Measurements from ENCODE around the gene GALNT18. TPM values are rescaled to one million over a fixed set of nuclear protein-coding genes. Genes with fewer than 3 reads are reported as not detected.

Gene GALNT18
- total RNA-seq, 1 experiment from 2014 or later, result 14.1 TPM

DNA sequence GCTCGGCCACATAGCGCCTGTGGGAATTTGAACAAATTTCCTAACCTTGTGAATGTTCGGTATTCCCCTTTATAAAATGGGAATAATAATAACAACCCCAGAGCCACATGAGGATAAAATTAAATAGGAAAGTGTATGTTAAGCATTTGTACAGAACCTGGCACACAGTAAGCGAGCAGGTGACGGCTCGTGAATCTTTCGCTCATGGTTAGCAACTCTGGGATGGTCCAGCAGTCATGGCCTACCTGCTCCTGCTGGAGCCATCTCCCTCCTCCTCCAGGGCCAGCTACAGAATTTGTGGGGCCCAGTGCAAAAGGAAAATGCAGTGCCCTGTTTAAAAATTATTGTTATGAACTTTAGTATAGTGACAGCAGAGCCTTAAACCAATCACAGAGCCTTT, 180.3 kb downstream of the GALNT18 start:
- Mint-ChIP-seq H3K27me3 (ENCODE audit: insufficient read depth, unreplicated experiment) (no peaks in the 10 kb centered on the region), H3K9me3 (ENCODE audit: unreplicated experiment) (no peaks in the 10 kb centered on the region), H3K36me3 (ENCODE audit: insufficient read depth, unreplicated experiment) (peaks cover 4% of the 10 kb centered on the region), H3K4me3 (ENCODE audit: unreplicated experiment) (no peak overlapping the region), H3K4me1 (ENCODE audit: insufficient read depth, unreplicated experiment) (peaks cover 18% of the 10 kb centered on the region), H3K27ac (ENCODE audit: low read depth, unreplicated experiment) (no peak overlapping the region)
- ChIA-PET CTCF (interaction anchor here (0.7 kb wide), 1 partner anchor 39 kb away, joined by 3 read pairs; no protein-coding TSS in a partner anchor), POLR2A (no interaction called here)
- no peak for DNase-seq (ENCODE audit: unreplicated experiment)
- intact Hi-C loops (cut with micrococcal nuclease), result no loop called here
- TF ChIP-seq, protein P1, sequence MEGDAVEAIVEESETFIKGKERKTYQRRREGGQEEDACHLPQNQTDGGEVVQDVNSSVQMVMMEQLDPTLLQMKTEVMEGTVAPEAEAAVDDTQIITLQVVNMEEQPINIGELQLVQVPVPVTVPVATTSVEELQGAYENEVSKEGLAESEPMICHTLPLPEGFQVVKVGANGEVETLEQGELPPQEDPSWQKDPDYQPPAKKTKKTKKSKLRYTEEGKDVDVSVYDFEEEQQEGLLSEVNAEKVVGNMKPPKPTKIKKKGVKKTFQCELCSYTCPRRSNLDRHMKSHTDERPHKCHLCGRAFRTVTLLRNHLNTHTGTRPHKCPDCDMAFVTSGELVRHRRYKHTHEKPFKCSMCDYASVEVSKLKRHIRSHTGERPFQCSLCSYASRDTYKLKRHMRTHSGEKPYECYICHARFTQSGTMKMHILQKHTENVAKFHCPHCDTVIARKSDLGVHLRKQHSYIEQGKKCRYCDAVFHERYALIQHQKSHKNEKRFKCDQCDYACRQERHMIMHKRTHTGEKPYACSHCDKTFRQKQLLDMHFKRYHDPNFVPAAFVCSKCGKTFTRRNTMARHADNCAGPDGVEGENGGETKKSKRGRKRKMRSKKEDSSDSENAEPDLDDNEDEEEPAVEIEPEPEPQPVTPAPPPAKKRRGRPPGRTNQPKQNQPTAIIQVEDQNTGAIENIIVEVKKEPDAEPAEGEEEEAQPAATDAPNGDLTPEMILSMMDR (IDR thresholded peaks at IDR 0.05; ENCODE audit: unreplicated experiment), result no peak
- BruUV-seq (replicated peaks), result no TSS peak

DNA sequence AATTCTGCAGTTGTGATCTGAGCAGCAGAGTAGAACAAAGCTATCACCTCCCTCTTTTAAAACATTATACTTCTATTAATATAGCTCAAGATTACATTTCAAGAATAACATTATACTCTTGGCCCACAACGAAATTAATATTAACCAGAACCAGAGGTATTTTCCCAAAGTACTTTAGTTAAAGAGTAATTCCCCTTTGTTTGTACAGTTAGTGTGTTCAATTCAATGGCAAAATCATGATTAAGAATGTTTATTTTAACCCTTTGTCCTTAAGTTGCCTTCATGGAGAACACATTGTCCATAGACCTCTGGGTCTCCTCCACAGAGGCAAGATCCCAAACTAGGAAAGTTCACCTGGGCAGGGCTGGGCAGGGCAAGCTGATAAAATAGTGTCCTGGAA, 180.7 kb downstream of the GALNT18 start:
- TF ChIP-seq, protein P1 (IDR thresholded peaks at IDR 0.05; ENCODE audit: unreplicated experiment), result no peak
- H3K4me3 Mint-ChIP-seq (ENCODE audit: unreplicated experiment), result no peak overlapping the region
- H3K4me1 Mint-ChIP-seq (ENCODE audit: insufficient read depth, unreplicated experiment), result peaks cover 18% of the 10 kb centered on the region
- CTCF ChIA-PET, result interaction anchor here (0.7 kb wide), 1 partner anchor 39 kb away, joined by 3 read pairs; no protein-coding TSS in a partner anchor
- peaks cover 5% of the 10 kb centered on the region for H3K36me3 Mint-ChIP-seq (ENCODE audit: insufficient read depth, unreplicated experiment)
- POLR2A ChIA-PET, result no interaction called here
- no TSS peak for BruUV-seq (replicated peaks)
- no peak for DNase-seq (ENCODE audit: unreplicated experiment)
- no peaks in the 10 kb centered on the region for H3K9me3 Mint-ChIP-seq (ENCODE audit: unreplicated experiment)
- intact Hi-C loops (cut with micrococcal nuclease), result no loop called here
- H3K27me3 Mint-ChIP-seq (ENCODE audit: insufficient read depth, unreplicated experiment), result no peaks in the 10 kb centered on the region
- no peak overlapping the region for H3K27ac Mint-ChIP-seq (ENCODE audit: low read depth, unreplicated experiment)

DNA sequence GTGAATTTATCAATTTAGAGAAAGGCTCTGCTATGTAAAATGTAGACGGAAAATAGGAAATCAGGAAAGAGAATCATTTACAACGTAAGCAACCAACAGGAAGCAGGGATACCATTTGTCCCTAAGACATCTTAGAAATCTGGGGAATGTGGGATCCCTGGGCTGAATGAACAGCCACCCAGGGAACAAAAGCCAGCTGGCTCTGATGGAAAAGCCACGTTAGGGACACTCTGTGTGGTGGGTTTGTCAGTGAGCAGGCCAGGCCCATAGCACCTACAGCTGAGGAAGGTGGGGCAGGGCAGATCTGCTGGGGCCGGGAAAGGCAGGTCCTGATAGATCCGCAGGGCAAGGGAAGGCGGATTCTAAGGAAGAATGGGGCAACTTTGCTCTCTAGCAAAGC, 181.7 kb downstream of the GALNT18 start:
- H3K27ac Mint-ChIP-seq (ENCODE audit: low read depth, unreplicated experiment), result no peak overlapping the region
- TF ChIP-seq, protein P1 (IDR thresholded peaks at IDR 0.05; ENCODE audit: unreplicated experiment), result no peak

DNA sequence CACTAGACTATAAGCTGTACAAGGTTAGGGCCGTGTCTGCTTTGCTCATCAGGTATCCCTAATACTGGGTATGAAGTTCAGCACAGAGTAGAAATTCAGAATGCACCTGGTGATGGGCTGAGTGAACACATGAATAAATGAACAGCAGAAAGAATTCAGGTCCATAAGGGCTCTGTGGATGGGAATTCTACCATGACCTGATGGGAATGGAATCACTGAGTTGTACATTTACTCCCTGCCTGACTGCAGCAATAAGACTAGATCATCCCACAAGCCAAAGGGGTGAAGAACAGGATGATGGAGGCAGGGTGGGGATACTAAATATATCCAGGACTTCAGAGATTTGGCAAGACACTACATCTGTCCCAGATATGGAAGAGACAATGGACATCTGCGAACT, 182.2 kb downstream of the GALNT18 start:
- Mint-ChIP-seq H3K27ac (ENCODE audit: low read depth, unreplicated experiment) (no peak overlapping the region), H3K27me3 (ENCODE audit: insufficient read depth, unreplicated experiment) (no peaks in the 10 kb centered on the region), H3K9me3 (ENCODE audit: unreplicated experiment) (no peaks in the 10 kb centered on the region), H3K4me3 (ENCODE audit: unreplicated experiment) (no peak overlapping the region), H3K36me3 (ENCODE audit: insufficient read depth, unreplicated experiment) (peaks cover 9% of the 10 kb centered on the region), H3K4me1 (ENCODE audit: insufficient read depth, unreplicated experiment) (peaks cover 10% of the 10 kb centered on the region)
- intact Hi-C loops (cut with micrococcal nuclease), result no loop called here
- CTCF ChIA-PET, result no interaction called here
- BruUV-seq (replicated peaks), result no TSS peak
- POLR2A ChIA-PET, result no interaction called here
- no peak for DNase-seq (ENCODE audit: unreplicated experiment)
- TF ChIP-seq, protein P1 (IDR thresholded peaks at IDR 0.05; ENCODE audit: unreplicated experiment), result no peak

More for the DNA sequence above, 181.7 kb downstream of the GALNT18 start:
- Mint-ChIP-seq H3K9me3 (ENCODE audit: unreplicated experiment) (no peaks in the 10 kb centered on the region), H3K4me3 (ENCODE audit: unreplicated experiment) (no peak overlapping the region), H3K4me1 (ENCODE audit: insufficient read depth, unreplicated experiment) (peaks cover 16% of the 10 kb centered on the region), H3K36me3 (ENCODE audit: insufficient read depth, unreplicated experiment) (peaks cover 9% of the 10 kb centered on the region), H3K27me3 (ENCODE audit: insufficient read depth, unreplicated experiment) (no peaks in the 10 kb centered on the region)
- POLR2A ChIA-PET, result no interaction called here
- CTCF ChIA-PET, result no interaction called here
- intact Hi-C loops (cut with micrococcal nuclease), result no loop called here
- DNase-seq (ENCODE audit: unreplicated experiment), result no peak
- no TSS peak for BruUV-seq (replicated peaks)

Data from MCF 10A (cell line).